GM21390 (cell line): ENCODE measurements around the gene SLFN12.
"Not testable (repeated sequence)": the region's sequence is repeated elsewhere in the genome, so short reads cannot be mapped to it uniquely, and the experiment has no call there.

Experiments used
- ATAC-seq: cut with Tn5 transposase; IDR thresholded peaks from one replicate; pipeline ENCODE4 v1.9.1; 2021; ENCODE audit not compliant: unreplicated experiment

Gene SLFN12

GRCh38 chr17:35414707-35415106, 17.6 kb downstream of the SLFN12 start:
- ATAC-seq: not testable (repeated sequence)

- no peak for ATAC-seq
Measured at GRCh38 chr17:35414247-35414646, 18.1 kb downstream of the SLFN12 start.

GRCh38 chr17:35407531-35407930, 24.8 kb downstream of the SLFN12 start:
- ATAC-seq: no peak

- no peak for ATAC-seq
Measured at GRCh38 chr17:35406568-35406967, 25.7 kb downstream of the SLFN12 start.

GRCh38 chr17:35404360-35404759, 27.9 kb downstream of the SLFN12 start:
- ATAC-seq: no peak

GRCh38 chr17:35393783-35394182, 38.5 kb downstream of the SLFN12 start:
- not testable (repeated sequence) for ATAC-seq

GRCh38 chr17:35390663-35391062, 41.6 kb downstream of the SLFN12 start:
- no peak for ATAC-seq

- ATAC-seq: no peak
Measured at GRCh38 chr17:35390156-35390555, 42.1 kb downstream of the SLFN12 start.

- no peak for ATAC-seq
Measured at GRCh38 chr17:35387496-35387895, 44.8 kb downstream of the SLFN12 start.

GRCh38 chr17:35377706-35378105, 54.6 kb downstream of the SLFN12 start:
- ATAC-seq: no peak

GRCh38 chr17:35377068-35377467, 55.2 kb downstream of the SLFN12 start:
- no peak for ATAC-seq

- no peak for ATAC-seq
Measured at GRCh38 chr17:35376245-35376644, 56.1 kb downstream of the SLFN12 start.

- no peak for ATAC-seq
Measured at GRCh38 chr17:35374766-35375344, 57.4 kb downstream of the SLFN12 start.

- peak; percentile 43 for ATAC-seq
Measured at GRCh38 chr17:35373984-35374765, 58.1 kb downstream of the SLFN12 start.

GRCh38 chr17:35373534-35373983, 58.7 kb downstream of the SLFN12 start, which contains the start of gene SLFN11:
Gene SLFN11, minus strand, starts transcription at chr17:35373621. Its CDS starts 9,814 bp downstream, at chr17:35363807.
- peak; percentile 60 for ATAC-seq

GRCh38 chr17:35372846-35373533, 59.3 kb downstream of the SLFN12 start:
- ATAC-seq: peak; percentile 8

- no peak for ATAC-seq
Measured at GRCh38 chr17:35371934-35372333, 60.4 kb downstream of the SLFN12 start.

GRCh38 chr17:35368081-35368830, 64.0 kb downstream of the SLFN12 start:
- ATAC-seq: peak; percentile 90

GRCh38 chr17:35361027-35361426, 71.3 kb downstream of the SLFN12 start:
- ATAC-seq: no peak
